HG03280 (cell line): ENCODE measurements around the gene TTC38.

Experiments used
- ATAC-seq: cut with Tn5 transposase; IDR thresholded peaks from one replicate; pipeline ENCODE4 v1.9.1; 2021; ENCODE audit warnings: mild to moderate bottlenecking, moderate library complexity; ENCODE audit not compliant: unreplicated experiment

Gene TTC38

DNA sequence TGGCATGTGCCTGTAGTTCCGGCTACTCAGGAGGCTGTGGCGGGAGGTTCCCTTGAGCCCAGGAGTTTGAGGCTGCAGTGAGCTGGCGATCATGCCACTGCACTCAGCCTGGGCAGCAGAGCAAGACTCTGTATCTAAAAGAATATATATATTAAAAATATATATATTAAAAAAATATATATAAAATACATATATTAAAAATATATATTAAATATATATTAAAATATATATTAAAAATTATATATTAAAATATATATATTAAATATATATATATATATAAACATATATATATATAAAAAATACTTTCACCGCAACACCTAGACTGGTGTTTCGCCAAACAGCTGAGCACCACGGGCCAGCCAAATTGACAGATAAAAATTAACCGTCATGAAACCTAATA is 8.8 kb downstream of the TTC38 start:
- ATAC-seq, result no peak

DNA sequence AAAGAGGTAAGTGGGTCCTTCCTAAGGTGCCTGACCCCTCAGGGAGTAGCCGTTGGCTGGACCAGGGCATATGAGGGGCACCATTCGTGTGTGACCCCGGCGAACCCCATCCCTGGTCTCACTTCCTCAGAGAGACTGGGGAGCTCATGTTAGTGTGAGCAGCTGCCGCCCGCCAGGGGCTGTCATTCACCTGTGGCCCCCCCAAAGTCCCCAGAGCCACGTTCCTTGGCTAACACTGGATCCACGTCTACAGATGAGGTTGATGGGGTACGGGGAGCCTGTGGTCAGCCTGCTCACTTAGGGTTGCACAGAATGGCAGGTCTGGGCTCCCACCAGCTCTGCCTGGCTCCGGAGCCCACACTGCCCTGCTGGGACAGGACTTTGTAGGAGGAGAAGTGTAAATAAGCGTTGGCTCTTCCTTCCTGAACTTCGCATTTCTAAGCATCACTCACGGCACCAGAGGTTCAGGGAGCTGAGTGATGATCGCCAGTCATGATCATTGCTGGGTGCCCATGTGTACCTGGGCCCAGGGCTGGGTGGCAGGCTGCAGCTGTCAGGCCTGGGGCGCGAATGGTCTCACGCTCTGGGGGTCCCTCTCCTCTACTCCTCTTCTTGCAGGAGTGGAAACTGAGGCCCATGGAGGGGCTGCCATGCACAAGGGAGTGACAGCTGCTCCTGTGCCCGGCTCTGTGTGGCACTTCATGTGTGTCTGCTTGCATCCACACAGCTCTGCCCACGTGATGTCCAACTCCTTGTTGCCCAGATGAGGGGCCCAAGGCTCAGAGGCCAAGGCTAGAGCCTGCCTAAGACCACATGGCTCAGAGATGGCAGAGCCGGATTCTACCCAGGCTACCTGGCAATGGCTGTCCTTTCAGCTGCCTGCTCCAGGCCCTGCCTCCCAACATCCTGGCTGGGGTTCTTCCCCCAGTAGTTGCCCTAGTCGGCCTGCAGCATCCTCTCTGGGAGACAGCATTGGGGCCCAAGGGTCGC is 11.1 kb downstream of the TTC38 start:
- no peak for ATAC-seq

DNA sequence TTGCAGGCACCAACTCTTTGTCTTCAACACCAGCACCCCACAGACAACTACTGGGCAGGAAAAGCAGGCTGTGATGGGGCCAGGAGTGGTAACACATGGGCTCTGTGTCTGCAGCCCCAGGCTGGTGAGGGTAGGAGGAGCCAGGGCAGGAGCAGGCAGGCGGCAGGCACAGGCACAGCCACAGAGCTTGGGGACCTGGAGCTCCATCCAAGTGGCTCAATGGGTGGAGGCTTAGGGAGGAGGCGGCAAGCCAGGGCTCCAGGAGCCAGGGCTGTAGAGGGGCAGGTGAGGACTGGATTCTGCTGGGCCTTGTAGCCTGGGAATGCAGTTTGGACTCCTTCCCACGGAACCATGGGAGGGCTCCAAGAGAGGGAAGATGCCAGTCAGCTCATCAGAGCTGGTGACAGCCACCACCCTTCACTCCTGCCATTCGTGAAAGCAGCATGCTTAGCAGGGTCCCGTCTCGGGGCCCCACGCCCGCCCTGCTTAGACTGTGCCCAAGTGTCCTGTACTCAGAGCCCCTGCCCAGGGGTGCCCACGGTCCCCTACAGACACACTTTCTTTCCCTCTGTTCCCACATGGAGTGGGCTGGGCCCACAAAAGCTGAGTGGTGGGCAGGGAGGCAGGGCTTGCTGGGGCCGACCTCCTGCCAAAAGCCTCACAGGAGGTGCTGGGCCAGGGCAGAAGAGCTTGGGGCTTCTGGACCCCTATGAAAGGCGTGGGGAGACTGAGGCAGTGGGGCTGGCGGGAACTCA is 12.4 kb downstream of the TTC38 start:
- no peak for ATAC-seq

DNA sequence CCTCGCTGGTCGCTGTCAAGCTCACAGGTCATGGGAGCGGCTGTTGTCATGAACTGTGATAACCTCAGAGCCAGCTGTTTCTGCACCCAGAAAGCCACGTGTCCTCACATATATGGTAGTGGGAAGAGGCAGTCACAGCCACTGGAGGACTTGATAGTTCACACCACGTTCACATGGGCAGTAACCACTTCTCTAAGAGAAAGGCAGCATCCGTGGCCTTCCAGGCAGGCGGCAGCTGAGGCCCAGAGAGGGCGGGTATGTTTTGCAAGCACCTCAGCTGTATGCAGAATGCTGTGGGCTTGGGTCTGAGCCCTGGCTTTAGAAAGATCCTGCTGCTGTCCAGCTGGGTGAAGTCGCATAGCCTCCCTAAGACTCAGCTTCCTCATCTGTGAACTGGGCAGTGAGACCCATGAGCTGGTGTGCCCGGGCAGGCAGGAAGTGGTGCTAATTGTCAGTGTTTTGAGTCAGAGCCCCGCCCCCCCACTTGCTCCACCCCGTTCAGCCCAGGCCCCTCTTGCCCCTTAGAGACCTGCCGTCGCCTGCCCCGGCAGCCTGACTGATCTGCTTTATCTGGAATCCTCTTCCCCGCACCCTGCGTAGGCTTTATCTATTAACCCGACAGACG is 13.3 kb downstream of the TTC38 start:
- ATAC-seq, result no peak

DNA sequence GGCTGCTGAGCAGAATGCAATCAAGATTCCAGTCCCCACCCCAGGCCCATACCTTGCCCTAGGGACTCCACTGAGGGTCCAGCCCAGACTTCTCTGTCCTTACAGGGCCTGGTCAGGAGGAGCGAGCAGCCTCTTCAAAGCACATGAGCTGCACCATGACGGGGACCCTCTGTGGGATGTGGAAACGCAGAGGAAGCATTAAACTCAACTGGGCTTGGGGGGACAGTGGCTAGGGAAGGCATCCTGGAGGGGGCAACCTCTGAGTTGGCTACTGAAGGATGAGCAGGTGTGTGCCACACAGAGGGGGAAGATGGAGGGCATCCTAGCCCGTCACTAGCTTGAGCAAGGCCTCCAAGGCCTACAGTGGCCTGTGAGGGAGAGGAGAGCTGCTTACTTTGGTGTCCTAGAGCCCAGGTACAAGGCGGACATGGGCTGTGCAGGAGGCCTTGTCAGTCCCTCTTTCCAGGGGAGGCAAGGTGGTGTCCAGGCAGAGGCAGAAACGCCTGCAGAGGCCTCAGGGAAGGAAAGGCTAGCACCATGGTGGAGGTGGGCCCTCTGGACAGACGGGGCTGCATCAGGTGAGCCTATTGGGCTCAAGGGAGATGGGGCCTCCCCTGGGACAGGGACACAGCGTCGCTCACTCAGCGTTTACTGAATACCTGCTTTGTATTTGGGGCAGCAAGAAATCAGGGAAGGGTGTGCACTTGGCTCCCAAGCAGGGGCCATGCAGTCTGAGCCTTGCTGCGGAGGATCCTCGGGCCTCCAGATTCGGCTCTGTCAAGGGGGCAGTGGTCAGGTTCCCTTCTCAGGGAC is 14.3 kb downstream of the TTC38 start:
- ATAC-seq, result no peak

- no peak for ATAC-seq
These were observed 18.2 kb downstream of the TTC38 start for GRCh38 chr22:46286006-46286405.

DNA sequence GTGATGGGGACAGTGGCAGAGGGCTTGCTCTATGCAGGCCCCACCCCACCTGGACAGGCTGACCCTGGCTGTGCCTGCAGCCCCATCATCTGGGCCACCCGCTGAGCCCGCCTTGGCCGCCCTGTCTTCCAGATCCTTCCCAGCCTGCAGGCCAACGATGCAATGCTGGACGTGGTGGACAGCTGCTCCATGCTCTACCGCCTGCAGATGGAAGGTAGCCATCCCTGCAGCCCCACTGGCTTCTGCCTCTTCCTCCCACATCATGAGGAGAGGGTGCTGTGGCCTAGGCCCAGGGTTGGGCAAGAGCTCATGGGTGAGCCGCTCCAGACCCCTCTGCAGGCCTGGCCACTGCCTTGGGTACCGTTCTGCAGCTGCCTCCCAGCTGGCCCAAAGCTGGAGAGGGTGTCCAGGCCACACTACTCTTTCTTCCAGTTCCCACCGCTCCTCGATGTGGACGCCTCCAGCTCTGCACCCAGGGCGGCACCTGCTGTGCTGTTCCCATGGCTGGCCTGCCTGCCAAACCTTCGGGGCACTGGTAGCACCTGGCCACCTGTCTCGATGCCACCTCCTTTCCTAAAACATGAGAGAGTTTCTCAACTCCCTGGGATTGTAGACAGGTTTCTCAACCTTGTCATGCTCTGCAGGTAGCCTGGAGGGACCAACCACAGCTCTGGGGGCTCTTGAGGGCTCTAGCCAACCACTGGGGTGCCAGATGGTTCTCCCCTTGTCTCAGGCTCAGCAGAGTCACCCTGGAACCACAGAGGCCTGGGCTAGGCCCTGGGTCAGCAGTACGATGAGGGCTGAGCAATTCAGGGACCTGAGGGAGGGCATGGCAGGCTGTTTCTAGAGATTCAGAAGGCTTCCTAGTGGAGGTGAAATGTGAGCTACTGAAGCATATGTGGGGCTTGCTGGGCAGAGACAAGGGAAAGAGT is 19.4 kb downstream of the TTC38 start:
- no peak for ATAC-seq

- peak; percentile 60 for ATAC-seq
These were observed 20.3 kb downstream of the TTC38 start for GRCh38 chr22:46287873-46288751.

GRCh38 chr22:46288846-46289243 is 21.0 kb downstream of the TTC38 start:
- ATAC-seq, result peak; percentile 16

GRCh38 chr22:46289244-46289891 is 21.6 kb downstream of the TTC38 start:
- no peak for ATAC-seq

DNA sequence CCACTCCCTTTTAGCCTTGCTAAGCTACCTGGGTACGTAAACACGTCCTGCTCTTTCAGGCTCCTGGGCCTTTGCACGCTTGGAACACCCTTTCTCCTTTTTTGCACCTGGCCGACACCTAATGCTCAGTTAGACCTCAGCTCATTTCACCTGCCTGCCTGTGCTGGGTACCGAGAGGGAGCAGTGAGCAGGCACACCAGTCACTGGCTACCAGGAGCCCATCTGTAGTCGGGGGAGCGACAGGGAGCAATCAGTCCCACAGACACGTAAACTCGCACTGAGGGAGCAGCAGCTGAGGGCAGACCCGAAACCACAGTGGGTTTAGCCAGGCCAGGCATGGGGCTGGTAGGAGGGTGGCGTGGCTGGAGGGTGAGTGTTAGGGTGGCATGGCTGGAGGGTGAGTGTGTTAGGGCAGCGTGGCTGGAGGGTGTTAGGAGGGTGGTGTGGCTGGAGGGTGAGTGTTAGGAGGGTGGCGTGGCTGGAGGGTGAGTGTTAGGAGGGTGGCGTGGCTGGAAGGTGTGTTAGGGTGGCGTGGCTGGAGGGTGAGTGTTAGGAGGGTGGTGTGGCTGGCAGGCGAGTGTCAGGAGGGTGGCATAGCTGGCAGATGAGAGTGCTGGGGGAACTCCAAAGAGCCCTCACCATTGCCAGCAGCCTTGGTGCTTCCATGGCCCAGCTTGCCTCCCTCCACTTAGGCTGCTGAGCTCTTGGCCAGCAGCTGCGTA is 22.5 kb downstream of the TTC38 start:
- no peak for ATAC-seq

- no peak for ATAC-seq
These were observed 23.3 kb downstream of the TTC38 start for GRCh38 chr22:46290843-46291785.

DNA sequence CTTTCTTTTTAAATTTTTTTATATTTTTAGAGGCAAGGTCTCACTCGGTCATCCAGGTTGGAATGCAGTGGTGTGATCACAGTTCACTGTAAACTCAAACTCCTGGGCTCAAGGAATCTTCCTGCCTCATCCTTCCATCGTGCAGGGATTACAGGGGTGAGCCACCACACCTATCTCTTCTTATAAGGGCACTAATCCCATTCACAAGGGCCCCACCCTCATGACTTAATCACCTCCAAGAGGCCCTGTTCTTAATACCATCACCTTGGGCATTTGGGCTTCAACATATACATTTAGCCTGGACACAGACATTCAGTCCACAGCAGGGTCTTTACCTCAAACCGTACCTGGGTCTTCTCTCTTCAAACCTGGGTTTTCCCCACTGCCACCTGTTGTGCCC is 24.4 kb downstream of the TTC38 start:
- no peak for ATAC-seq

GRCh38 chr22:46292732-46293131 is 24.9 kb downstream of the TTC38 start:
- ATAC-seq, result no peak

DNA sequence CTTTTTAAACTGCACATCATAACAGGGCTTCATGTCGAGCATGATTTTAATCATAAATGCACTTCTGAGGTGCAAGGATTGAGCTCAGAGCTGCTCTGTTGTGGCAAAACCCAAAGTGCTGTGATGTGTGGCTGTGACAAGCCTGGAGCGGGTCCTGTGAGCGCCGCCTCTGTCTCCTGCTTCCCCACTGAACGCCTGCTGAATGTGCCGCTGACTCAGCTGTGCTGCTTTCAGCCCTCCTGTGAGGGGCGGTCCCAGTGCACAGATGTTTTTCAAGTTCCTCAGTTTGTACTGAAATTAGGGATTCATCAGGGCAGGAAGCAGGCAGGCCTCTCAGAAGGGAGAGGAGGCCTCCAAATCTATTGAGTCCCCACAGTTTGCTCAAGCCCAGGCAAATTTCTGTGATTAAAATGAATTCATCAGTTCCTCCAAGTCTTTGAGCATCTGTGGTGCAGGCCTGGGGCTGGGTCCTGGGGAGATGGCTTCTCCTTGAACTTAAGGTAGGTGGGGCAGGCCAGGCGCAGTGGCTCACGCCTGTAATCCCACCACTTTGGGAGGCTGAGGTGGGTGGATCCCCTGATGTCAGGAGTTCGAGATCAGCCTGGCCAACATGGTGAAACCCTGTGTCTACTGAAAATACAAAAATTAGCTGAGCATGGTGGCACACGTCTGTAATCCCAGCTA is 25.9 kb downstream of the TTC38 start:
- no peak for ATAC-seq

GRCh38 chr22:46294784-46295183 is 27.0 kb downstream of the TTC38 start:
- ATAC-seq, result no peak
